Stimulated activated CD8-positive, alpha-beta memory T cell treated with anti-CD3 and anti-CD28 coated beads, Interleukin-4, amount 100 ng/mL, for 48 hours (primary cell): ENCODE data around the gene ANAPC5.
A peak's percentile ranks its signal among the peaks of the same experiment; 100 is the strongest.
"Not testable (repeated sequence)": the region's sequence is repeated elsewhere in the genome, so short reads cannot be mapped to it uniquely, and the experiment has no call there.

Experiments
- DNase-seq: peaks from one replicate; pipeline ENCODE4 v3.0.0-alpha.2; 2020

Gene ANAPC5

GRCh38 chr12:121307397-121307796 is 44.8 kb downstream of the ANAPC5 start:
- DNase-seq, result not testable (repeated sequence)

DNA sequence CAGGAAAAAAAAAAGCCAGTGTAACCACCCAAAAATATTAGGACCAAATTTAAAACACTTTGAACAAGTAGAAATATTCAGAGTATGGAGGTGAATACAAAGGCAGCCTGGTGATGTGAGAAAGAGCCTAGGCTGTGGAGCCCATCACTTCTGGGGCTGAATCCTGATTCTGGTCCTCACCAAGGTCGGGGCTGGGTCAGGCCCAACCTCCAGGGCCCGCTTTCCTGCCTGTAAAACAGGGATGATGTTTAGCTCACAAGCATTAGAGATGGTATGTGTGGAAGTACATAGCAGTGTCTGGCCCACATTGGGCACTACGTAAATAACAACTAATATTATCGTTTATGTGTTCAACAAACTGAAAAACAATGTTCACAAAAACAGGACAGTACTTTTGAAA is 47.9 kb downstream of the ANAPC5 start:
- DNase-seq, result no peak

DNA sequence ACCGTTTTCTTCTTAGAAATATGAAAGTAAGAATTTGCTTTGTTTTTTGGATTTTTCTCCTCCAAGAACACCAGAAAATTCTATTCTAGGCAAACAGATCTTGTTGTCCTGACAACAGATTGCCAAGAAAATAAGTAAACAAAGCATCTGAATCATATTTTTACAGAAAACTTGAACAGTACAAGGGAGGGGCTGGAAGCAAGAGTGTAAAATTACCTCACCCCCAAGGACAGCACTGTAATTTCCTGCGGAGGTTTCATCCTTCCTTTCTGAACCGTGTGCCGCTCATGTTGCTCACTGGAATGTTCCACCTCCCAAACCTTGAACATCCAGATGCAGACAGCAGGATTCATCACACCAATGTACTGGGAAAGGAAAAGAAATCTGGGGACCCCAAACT is 50.3 kb downstream of the ANAPC5 start:
- no peak for DNase-seq

DNA sequence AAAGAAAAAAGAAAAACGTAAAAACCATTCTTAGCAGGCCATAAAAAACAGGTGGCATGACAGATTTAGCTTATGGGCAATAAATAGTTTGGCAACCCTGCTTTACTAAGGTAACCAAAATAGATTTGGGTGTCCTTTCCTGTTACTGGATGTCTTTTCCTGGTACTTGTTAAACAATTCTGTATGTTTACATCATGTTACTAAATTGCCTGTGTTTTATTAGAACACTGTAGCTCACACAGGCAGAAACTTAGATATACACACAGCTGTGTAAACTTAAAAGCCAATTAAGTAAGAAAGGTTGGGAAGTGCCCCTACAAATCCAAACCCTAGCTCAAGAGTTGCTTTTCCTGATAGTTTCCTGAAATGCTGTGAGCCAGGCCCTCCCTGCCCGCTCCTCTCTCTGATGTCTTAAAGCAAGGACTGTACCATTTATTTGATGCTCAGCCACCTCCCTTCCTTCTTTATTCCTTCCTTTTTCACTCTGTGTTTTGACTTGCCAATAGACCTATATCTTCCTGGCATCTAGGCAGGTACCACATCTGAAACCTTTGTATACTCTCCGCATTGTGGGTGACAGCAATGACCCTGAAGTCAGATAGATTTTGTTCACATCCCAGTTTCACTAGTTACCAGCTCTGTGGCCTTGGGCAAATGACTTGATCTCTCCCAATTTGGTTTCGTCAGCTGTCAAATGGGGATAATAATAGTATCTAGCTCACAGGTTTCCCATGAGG is 52.0 kb downstream of the ANAPC5 start:
- no peak for DNase-seq

DNA sequence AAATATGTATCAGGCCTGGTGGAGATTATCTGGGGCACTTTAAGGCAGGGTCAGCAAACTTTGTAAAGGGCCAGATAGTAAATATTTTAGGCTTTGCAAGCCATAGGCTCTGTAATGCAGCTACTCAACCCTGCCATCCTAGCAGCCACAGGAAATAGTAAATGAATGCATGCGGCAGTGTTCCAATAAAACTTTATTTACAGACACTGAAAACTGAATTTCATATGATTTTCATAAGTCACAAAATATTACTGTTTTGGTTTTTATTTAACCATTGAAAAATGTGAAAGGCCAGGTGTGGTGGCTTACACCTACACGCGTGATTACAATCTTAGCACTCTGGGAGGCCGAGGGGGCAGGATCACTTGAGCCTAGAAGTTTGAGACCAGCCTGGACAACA is 52.5 kb downstream of the ANAPC5 start:
- no peak for DNase-seq

DNA sequence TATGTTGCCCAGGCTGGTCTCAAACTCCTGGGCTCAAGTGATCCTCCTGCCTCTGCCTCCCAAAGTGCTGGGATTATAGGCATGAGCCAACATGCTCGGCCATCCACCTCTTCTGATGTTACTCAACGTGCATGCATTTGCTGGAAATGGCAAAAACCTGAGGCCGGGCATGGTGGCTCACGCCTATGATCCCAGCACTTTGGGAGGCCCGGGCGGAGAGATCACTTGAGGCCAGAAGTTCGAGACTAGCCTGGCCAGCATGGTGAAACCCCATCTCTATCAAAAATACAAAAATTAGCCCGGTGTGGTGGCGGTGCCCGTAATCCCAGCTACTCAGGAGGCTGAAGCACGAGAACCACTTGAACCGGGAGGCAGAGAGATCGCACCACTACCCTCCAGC is 53.8 kb downstream of the ANAPC5 start:
- not testable (repeated sequence) for DNase-seq

DNA sequence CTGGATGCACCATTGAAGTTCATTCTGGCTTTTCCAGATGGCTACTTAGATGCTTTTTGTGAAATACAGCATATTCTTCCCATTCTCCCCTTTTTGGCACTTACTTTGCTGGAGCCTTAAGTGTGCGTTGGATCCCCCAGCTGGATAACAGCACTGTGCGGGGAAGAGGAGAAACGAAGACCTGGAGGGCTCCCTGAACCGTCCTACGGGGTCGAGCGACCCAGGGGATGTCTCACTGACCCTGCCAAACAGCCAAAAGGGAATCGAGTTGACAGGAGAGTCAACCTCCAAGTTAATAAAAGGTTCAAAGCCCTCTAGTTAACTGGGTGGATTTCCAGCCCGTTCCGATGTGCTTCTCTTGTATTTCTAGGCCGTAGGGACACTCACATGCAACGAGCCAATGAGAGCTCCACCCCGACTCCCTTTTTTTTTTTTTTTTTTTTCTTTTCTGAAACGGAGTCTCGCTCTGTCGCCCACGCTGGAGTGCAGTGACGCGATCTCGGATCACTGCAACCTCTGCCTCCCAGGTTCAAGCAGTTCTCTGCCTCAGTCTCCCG is 54.7 kb downstream of the ANAPC5 start:
- peak; percentile 79 for DNase-seq

DNA sequence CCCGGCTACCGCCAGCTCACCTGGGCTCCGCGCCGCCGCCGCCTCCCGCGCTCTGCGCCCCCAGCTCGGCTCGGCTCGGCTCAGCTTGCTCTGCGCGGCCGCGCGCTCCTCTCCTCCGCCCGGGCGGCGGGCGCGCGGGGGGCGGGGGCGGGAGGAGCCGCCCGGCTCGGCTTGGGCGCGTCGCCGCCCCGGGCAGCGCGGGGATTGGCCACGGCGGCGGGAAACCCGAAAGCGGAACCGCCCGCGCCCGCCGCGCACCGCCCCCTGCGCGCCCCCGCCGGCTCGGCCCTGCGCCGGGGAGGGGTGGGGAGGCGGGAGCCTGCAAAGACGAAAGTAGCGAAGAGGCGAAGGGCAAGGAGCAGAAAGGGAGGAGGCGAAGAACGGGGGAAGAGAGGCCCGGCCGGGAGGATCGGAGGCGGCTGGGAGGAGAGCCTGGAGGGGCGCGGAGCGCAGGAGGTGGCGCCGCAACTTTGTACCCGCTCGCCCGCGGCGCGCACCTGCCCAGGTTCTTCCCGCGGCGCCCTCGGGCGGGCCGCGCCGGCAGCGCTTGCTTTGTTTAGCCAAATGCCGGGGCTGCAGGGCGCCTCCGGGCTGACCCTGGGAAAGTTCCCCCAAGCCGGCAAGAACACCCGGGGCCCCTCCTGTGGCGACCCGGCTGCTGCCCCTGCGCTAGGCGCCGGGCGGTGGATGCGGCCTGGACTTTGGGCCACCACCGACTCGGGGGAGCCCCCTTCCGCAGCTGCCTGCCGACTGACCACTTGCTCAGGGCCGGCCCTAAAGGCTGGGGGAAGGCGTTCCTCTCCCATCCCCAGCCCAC is 55.4 kb downstream of the ANAPC5 start, which contains the start of gene CAMKK2:
CAMKK2 (minus strand) TSS at position 92 of the 817 bp plus-strand sequence. CDS start 22,183 bp downstream, outside the sequence.
- DNase-seq, result peak; percentile 88

DNA sequence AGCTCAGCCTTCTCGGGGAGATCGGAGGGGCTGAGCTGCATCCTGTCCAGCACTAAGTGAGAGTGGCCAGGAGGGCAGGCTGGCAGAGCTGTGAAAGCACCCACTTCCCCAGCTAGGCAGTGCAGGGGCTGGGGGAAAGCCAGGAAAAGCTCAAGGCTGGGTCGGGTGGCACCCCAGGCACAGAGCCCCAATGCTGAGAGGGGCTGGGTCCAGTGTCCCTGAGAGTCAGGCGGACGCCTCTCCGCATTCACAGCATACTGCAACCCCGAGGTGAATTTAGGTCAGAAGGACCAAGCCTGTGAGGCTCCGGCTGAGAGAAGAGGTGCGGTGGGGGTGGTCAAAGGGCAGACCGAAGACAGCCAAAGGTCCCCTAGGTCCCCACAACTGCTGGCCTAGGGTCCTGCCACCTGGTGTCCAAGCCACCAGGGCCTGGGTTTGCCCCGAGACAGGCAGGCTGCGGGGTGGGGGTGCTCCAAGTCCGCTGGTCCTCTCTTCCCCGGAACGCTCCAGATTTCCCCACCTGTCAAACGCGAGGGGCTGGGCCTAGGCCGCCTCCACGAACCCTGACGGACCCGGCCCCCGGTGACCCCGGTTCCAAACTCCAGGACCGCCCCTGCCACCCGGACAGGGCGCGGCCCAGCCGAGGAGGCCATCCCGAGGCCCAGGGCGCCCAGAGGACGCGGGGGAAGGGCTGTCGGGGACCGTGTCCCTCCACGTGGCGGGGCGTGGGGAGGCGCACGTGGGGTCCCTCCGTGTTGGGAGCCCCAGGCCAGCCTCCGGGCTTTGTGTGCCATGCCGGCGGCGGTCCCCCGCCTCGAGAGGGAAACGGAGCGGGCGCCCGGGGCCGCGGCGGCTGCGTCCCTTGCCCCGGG is 56.2 kb downstream of the ANAPC5 start:
- peak; percentile 53 for DNase-seq

DNA sequence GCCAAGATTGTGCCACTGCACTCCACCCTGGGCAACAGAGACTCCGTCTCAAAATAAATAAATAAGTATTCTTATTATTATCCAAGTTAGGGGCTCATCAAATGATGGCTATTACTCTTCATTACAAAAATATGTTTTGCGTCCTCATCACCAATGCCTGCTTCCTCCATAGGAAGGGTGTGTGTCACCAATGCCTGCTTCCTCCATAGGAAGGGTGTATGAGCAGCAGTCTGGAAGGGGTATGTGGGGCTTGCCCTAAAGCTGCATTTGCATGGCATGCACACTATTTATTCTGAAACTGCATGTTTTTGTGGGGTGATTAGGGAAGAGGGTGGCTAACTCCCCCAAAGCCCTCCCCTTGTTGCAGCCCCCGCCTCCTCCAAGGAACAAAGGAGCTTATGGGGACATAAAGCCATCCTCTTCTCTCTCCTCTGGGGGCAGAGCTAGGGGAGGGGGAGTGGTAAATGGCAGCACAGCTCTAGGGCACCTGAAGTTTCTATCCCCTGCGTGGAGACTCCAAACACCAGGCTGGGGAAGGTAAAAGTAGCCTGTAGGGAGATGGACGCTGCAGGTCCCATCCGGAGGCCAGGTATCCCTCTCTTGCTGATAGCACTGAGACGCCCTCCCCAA is 57.0 kb downstream of the ANAPC5 start:
- no peak for DNase-seq

DNA sequence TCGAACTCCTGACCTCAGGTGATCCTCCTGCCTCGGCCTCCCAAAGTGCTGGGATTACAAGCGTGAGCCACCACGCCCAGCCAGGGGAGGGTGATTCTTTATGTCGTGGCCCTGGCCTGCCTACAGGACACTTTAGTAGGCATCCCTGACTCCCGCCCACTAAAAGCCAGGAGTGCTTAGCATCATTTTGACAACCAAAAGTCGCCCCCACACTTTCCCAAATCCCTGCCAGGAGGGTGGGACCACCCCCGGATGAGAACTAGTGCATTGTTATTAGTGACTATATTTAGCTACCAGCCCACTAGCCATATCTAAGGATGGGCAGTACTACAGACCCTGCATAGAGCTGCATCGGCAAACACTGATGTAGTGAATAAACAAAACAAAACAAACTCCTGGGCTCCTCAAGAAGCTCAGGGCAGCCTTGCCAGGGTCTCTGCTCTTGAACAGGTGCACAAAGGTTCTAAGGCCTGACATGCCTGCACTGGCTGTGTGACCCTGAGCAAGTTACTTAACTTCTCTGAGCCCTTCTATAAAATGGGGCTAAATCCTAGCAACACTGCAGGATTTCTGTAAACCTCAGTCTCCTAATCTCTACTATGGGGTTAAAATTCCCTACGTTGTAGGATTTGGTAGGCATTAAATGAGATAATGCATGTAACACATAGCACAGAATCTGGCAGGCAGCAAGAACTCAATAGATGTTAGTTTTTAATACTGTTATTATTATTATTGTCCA is 57.9 kb downstream of the ANAPC5 start:
- no peak for DNase-seq

GRCh38 chr12:121293603-121294002 is 58.6 kb downstream of the ANAPC5 start:
- DNase-seq, result no peak

- DNase-seq, result no peak
Measured at GRCh38 chr12:121290410-121290809, 61.8 kb downstream of the ANAPC5 start.

GRCh38 chr12:121289962-121290361 is 62.2 kb downstream of the ANAPC5 start:
- DNase-seq, result no peak

- DNase-seq, result no peak
Measured at GRCh38 chr12:121288986-121289385, 63.2 kb downstream of the ANAPC5 start.

DNA sequence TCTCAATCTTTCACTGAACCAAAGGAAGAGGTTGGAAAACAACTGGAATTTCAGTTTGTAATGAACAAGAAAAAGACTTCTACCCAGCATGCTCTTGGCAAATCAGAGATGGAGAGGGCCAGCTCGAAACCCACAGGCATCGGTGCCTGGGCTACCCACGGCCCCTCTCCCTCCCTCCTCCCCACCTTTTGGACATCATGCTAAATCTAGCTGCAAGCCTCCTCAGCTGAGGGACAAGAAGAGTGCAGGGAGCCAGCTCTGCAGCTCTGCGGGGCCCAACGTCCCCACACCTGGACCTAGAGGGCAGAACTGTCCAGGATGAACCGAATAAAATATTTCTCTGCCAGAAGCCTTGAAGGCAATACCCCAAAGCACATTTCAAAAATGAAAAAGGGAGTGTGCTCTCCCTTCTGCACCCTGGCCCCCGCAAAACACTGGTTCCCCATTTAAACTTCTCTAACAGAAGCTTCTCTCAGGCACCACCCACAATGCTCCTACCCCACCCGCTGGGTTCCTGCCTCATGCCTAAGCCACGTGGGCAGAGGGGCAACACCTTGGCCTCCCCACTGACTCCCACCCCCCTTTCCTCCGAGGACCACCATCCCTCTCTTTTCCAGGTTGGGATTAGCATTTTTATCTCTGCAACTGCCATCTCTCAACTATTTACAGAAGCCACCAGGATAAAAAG is 63.9 kb downstream of the ANAPC5 start:
- DNase-seq, result no peak

DNA sequence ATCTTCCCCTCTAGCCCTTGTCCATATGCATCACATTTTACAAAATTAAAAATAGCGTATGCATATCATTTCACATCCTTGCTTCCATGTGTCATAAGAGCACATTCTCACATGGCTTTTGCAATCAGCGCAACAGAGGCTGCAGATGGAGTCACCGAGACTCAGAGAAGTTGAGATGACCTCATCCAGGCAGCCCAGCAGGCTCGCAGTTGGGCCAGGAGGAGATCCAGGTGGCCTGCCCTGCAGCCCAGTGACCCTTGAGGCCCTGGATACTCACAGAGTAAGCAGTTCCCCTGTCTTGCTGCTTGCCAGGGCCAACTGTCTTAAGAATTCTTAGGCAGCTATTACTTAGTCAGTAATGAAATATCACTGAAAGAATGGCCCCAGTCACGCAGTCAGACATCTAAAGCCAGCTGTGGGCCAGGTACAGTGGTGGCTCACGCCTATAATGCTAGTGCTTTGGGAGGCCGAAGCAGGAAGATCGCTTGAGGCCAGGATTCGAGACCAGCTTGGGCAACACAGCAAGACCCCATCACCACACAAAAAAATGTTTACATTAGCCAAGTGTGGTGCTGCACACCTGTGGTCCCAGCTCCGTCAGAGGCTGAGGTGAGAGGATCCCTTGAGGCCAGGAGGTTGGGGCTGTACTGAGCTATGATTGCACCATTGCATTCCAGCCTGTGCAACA is 64.8 kb downstream of the ANAPC5 start:
- DNase-seq, result no peak

DNA sequence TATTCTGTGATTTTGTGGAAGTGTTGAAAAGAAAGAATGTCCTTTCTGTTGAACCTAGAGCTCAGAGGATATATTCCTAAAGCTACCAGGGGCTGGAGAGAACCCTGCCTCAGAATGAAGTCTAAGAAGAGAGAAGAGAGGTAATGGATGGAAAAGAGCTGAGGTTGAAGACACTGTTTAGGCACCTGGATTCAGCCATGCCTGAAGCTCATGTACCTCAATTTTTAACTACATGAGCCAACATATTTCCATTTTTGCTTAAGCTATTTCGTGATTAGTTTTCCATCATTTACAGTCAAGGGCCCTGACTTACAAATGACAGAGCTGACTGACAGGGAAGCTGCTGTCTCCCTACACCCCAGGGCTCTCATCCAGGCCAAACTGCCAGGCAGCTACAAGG is 66.4 kb downstream of the ANAPC5 start:
- no peak for DNase-seq

GRCh38 chr12:121284551-121285390 is 67.4 kb downstream of the ANAPC5 start:
- no peak for DNase-seq
